Spleen (tissue), 11 donors: ENCODE measurements around the gene SH2D5. TPM values are rescaled to one million over a fixed set of nuclear protein-coding genes. Genes with fewer than 3 reads are reported as not detected.

Experiments used
- DNase-seq: peaks from one replicate; pipeline ENCODE4 v3.0.0-alpha.2; 2020
- H3K27ac ChIP-seq, 8 donors: fragments of 200-600 bp; sonication (generic) in 7 of 8; 1 replicate in 4 of 8; 2 replicates in 4 of 8; pipeline versions ENCODE4 v1.5.0 to v1.8.0; 2016 to 2021; ENCODE audit warnings: inconsistent platforms in 4 of 8, mild to moderate bottlenecking in 4 of 8, moderate library complexity in 1 of 8
- H3K27me3 ChIP-seq, 7 donors: fragments of 200-600 bp; sonication (generic) in 6 of 7; replicated peaks in 1 of 7; 1 replicate in 4 of 7; 2 replicates in 3 of 7; pipeline versions ENCODE4 v1.5.0 to v1.8.0; 2016 to 2021; ENCODE audit warnings: inconsistent platforms in 3 of 7, mild to moderate bottlenecking in 1 of 7
- H3K36me3 ChIP-seq, 6 donors: fragments of 200-600 bp; sonication (generic) in 5 of 6; 1 replicate in 4 of 6; 2 replicates in 2 of 6; pipeline versions ENCODE4 v1.5.0 to v1.8.0; 2016 to 2021; ENCODE audit warnings: inconsistent platforms in 2 of 6
- H3K4me1 ChIP-seq, 6 donors: fragments of 200-600 bp; sonication (generic) in 5 of 6; 1 replicate in 3 of 6; 2 replicates in 3 of 6; pipeline versions ENCODE4 v1.5.0 to v1.8.0; 2016 to 2021; ENCODE audit warnings: inconsistent platforms in 3 of 6
- H3K4me3 ChIP-seq, 8 donors: fragments of 200-600 bp; sonication (generic) in 7 of 8; 1 replicate in 4 of 8; 2 replicates in 4 of 8; pipeline versions ENCODE4 v1.5.0 to v1.8.0; 2016 to 2021; ENCODE audit warnings: inconsistent platforms in 4 of 8, mild to moderate bottlenecking in 4 of 8, moderate library complexity in 2 of 8
- H3K9me3 ChIP-seq, 8 donors: fragments of 200-600 bp; sonication (generic) in 7 of 8; 1 replicate in 4 of 8; 2 replicates in 4 of 8; pipeline versions ENCODE4 v1.5.0 to v1.8.0; 2016 to 2021; ENCODE audit warnings: inconsistent platforms in 4 of 8
- CTCF ChIP-seq, 11 experiments: fragments of 200-600 bp in 7 of 11; fragments of 450-650 bp in 4 of 11; sonication (generic) in 4 of 11; IDR thresholded peaks in 8 of 11; conservative IDR thresholded peaks in 3 of 11; 1 replicate in 7 of 11; 2 replicates in 4 of 11; pipeline versions ENCODE4 v1.4.0 to v1.8.0; 2016 to 2021; ENCODE audit warnings: antibody characterized with exemption in 11 of 11, inconsistent platforms in 4 of 11, mild to moderate bottlenecking in 1 of 11
- POLR2A ChIP-seq, 3 donors: fragments of 450-650 bp; IDR thresholded peaks; one replicate each; pipeline ENCODE4 v1.5.1; 2017; ENCODE audit warnings: antibody characterized with exemption in 3 of 3, mild to moderate bottlenecking in 1 of 3
- POLR2AphosphoS5 ChIP-seq, 3 donors: sonication (generic); formaldehyde crosslinking; IDR thresholded peaks; one replicate each; pipeline ENCODE4 v1.5.1; 2017; ENCODE audit warnings: antibody characterized with exemption in 3 of 3
- WGBS, 5 donors: extraction: QIAGEN DNeasy Blood & Tissue Kit in 3 of 5; methylation state at CpG; one replicate each; pipeline versions ENCODE4 v1.1.5 to v1.1.7; 2013 to 2018; 5-methylcytosine and 5-hydroxymethylcytosine counted together
- intact Hi-C: fragments of 100-400 bp; cut with DNase I; formaldehyde crosslinking; loops from one replicate; pipeline ENCODE4 v1.15.0; 2023; ENCODE audit warnings: low total_unique reads
- polyA plus RNA-seq, 3 donors: library from polyadenylated mRNA; stranded (reverse); fragments of 200-250 nt; gene quantifications; one replicate each; pipeline ENCODE4 v1.2.1, GENCODE V29; 2013
- total RNA-seq, 7 donors: library from RNA; depleted of rRNA in 3 of 7; stranded (reverse); fragments of >200 nt in 3 of 7; fragmentation: NEBNext Ultra II Directional in 4 of 7; extraction: Animal tissue kit (Norgen Biotek cat#: 25700) in 4 of 7; gene quantifications; one replicate each; pipeline versions ENCODE4 v1.1.0 to v1.2.1, GENCODE V29; 2016 to 2021
- donor health status: healthy with polysubstance abuse.
- donor health status: DM: no; HTN: no; CAD: no; lungs with moderate emphysema.
- donor health status: DM: no; HTN: no; CAD: no.
- donor health status: Bipolar disorder and iron deficiency.
- donor health status: healthy.
- donor health status: DM: no; HTN: no; CAD: no.
- donor health status: DM: yes; HTN: yes; CAD: no.

SH2D5 gene
- total and polyA plus RNA-seq, 10 donors: 0.02 to 0.22 (median 0.05) TPM; not detected in 5

DNA sequence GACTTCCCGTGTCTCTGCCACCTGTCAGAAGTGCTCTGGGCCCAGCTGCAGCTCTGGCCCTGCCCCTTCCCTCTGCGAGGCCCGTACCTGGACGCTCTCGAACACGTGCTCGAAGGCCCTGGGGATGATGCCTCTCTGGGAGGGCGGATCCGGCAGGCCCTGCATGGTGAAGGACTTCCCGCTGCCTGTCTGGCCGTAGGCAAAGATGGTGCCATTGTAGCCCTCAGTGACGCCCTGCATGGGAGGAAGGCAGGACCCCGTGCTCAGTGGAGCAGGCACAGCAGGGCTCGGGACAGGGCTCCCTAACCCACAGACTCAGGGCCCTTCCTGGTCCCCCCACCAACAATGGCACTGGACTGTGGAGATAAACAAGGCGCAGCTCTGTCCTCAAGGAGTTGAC is 17.1 kb downstream of the SH2D5 start:
- H3K27me3 ChIP-seq: peaks cover 0 to 43% (median 17%) of the 10 kb centered on the region in 7 donors
- 79 to 91% (median 88%) methylated on average over 10 to 15 of the region's 15 CpGs for WGBS, 5 donors
- no peak overlapping the region for H3K27ac ChIP-seq
- TF ChIP-seq CTCF (IDR thresholded peaks at IDR 0.05 in 8 of 11, conservative IDR thresholded peaks at IDR 0.05 in 3 of 11) (no peak), POLR2A (IDR thresholded peaks at IDR 0.05) (no peak), POLR2AphosphoS5 (IDR thresholded peaks at IDR 0.05) (no peak)
- no peak for DNase-seq
- H3K9me3 ChIP-seq: no peaks in the 10 kb centered on the region
- no peaks in the 10 kb centered on the region for H3K36me3 ChIP-seq
- intact Hi-C loops: no loop called here
- peaks cover 3 to 17% (median 13%) of the 10 kb centered on the region in 6 donors for H3K4me1 ChIP-seq
- H3K4me3 ChIP-seq: no peak overlapping the region

DNA sequence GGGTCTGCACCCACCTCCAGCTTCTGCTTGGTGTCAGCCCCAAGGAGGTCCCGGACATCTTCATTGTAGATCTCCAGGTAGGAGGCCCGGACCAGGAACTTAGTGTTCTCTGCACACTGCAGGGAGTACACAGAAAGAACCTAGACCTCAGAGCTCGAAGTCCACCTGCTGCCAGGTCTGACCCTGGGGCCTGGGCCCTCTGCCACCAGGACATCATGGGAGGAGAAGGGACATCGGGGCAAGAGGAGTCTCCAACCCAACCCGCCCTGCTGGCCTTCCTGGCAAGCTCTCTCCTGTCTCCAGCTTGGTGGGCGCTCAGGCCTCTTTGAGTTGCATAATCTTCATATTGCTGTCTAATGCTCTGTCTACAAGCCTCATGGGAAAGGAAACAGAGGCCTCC is 19.1 kb downstream of the SH2D5 start:
- Histone ChIP-seq H3K36me3 (no peaks in the 10 kb centered on the region), H3K27me3 (peaks cover 0 to 39% (median 17%) of the 10 kb centered on the region in 7 donors), H3K4me1 (peaks cover 3 to 17% (median 13%) of the 10 kb centered on the region in 6 donors), H3K4me3 (no peak overlapping the region), H3K9me3 (no peaks in the 10 kb centered on the region), H3K27ac (no peak overlapping the region)
- TF ChIP-seq CTCF (IDR thresholded peaks at IDR 0.05 in 8 of 11, conservative IDR thresholded peaks at IDR 0.05 in 3 of 11) (no peak), POLR2A (IDR thresholded peaks at IDR 0.05) (no peak), POLR2AphosphoS5 (IDR thresholded peaks at IDR 0.05) (no peak)
- DNase-seq: no peak
- 79 to 93% (median 88%) methylated on average over 6 of the region's 6 CpGs for WGBS, 5 donors
- intact Hi-C loops: no loop called here

- Histone ChIP-seq H3K36me3 (no peaks in the 10 kb centered on the region), H3K9me3 (no peaks in the 10 kb centered on the region), H3K4me3 (no peak overlapping the region), H3K27ac (no peak overlapping the region), H3K4me1 (peaks cover 0 to 9% (median 5%) of the 10 kb centered on the region in 6 donors), H3K27me3 (peaks cover 0 to 27% (median 13%) of the 10 kb centered on the region in 7 donors)
- DNase-seq: no peak
- WGBS, 5 donors: 84 to 97% (median 88%) methylated on average over 6 of the region's 6 CpGs
- TF ChIP-seq CTCF (IDR thresholded peaks at IDR 0.05 in 8 of 11, conservative IDR thresholded peaks at IDR 0.05 in 3 of 11): no peak
- TF ChIP-seq POLR2A (IDR thresholded peaks at IDR 0.05): no peak
- no peak for TF ChIP-seq POLR2AphosphoS5 (IDR thresholded peaks at IDR 0.05)
- intact Hi-C loops: no loop called here
Observed at GRCh38 chr1:20712215-20712577, 20.3 kb downstream of the SH2D5 start.

DNA sequence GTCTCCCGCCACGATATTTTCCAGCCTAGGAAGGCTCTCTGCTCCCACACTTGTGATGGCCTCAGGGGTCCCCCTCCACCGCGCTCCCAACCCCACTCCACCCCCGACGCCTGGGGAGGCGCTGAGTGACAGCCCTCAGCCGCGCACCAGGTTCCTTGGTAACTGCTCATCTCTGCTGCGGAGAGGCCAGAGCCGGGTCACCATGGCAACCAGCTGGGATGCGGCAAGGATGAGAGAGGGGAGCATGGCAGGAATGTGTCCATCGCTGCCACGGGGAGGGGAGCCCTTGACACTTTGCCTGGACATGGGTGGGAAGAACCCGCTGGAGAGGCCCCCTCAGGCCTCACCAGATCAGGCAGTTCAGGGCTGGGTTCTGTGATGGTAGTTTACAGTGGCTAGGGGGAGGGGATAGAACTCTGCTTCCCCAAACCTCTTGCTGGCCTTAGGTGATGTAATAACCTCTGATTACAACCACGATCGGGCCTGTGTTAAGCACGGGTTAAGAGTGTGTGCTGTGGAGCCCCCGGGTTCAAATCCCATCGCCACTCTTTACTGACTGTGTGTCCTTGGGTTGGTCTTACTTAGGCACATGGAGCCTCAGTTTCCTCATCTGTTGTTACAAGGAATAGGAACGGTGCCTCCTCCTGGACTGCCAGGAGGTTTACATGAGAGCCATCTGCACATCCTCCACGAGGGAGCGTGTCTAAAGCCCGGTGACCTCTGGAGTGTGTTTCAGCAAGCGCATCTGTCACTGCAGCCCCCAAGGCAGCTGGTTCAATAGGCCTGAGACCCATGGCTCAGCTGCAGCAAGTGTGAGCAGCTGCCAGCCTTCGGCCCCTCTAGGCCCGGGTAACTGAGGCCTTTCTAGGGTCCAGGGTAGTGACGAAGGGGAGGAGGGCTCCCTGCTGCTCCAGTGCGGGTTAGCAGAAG is 21.0 kb downstream of the SH2D5 start:
- Histone ChIP-seq H3K9me3 (no peaks in the 10 kb centered on the region), H3K27ac (no peak overlapping the region), H3K4me3 (no peak overlapping the region), H3K27me3 (peaks cover 0 to 20% (median 6%) of the 10 kb centered on the region in 7 donors), H3K36me3 (no peaks in the 10 kb centered on the region), H3K4me1 (peaks cover 0 to 4% (median 0%) of the 10 kb centered on the region in 6 donors)
- intact Hi-C loops: no loop called here
- TF ChIP-seq CTCF (IDR thresholded peaks at IDR 0.05 in 8 of 11, conservative IDR thresholded peaks at IDR 0.05 in 3 of 11) (no peak), POLR2A (IDR thresholded peaks at IDR 0.05) (no peak), POLR2AphosphoS5 (IDR thresholded peaks at IDR 0.05) (no peak)
- 79 to 85% (median 80%) methylated on average over 20 to 29 of the region's 29 CpGs for WGBS, 5 donors
- no peak for DNase-seq
